NT2/D1 (cell line): ENCODE results near the gene HCRTR1.

Source experiments
- SUZ12 ChIP-seq: IDR thresholded peaks from 2 replicates; pipeline ENCODE4 v1.6.1; 2011; ENCODE audit not compliant: insufficient read length, insufficient read depth; ENCODE audit errors: extremely low read depth
- YY1 ChIP-seq: IDR thresholded peaks from 2 replicates; pipeline ENCODE4 v1.6.1; 2011; ENCODE audit not compliant: insufficient read length, insufficient read depth

DNA sequence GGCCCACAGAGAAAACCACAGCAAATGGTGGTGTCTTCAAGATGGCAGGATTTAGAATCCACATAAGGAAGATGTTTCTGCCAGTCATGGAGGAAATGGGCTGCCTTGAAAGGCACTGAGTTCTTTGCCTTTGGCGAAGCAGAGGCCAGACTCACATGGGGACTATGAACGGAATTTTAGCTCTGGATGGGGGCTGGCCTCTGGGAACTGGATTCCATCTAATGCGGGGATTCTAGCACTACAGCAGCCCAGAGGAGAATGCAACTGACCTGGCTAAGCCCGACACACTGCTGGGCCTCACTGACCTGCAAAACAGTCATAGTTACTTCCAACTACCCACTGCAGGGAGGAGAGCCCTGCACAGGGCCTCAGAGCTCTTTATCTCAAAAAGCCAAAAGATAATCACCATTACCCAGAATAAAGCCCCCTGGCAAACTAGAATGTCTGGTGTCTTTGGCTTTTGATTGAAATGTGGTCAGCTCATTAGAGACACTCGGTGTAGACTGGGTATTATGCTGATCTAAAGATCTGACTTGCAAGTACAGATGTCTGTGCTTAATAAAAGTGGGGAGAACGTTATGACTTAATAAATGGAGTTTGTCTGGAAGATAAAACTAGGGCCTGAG lies 11.6 kb downstream of the HCRTR1 start:
- no peak for TF ChIP-seq SUZ12
- TF ChIP-seq YY1 = no peak
